ENCODE results near the gene SLC20A1.

SLC20A1 gene

DNA sequence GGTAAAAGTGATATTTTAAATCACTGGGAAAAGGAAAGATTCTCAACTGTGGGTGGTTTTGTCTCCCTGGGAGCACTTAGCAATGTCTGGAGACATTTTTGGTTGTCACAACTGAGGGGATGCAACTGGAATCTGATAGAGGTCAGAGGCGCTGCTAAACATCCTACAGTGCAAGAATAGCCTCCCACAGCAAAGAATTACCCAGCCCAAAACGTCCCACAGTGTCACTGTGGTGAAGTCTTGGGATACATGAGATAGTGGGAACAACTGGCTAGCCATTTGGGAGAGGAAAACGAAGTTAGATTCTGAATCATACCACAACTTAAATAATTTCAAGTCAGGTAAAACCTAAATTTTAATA, 38.7 kb downstream of the SLC20A1 start:
- H3K4me3 ChIP-seq (ENCODE audit: extremely low read depth, insufficient read depth, low read length, poor library complexity, severe bottlenecking): no peak overlapping the region
- H3K4me1 ChIP-seq (ENCODE audit: control insufficient read depth, insufficient read depth, low read length, poor library complexity, severe bottlenecking): peaks cover 24% of the 10 kb centered on the region
- no CpG with 5 or more reads among the region's 3 CpGs for WGBS, 2 experiments (ENCODE audit: insufficient coverage in 2 of 2)
- no peak overlapping the region for H3K27ac ChIP-seq (ENCODE audit: low read depth, low read length, severe bottlenecking)
- H3K9me3 ChIP-seq (ENCODE audit: control insufficient read depth, low read length): no peaks in the 10 kb centered on the region
- H3K36me3 ChIP-seq (ENCODE audit: control insufficient read depth, insufficient read depth, low read length): no peaks in the 10 kb centered on the region

DNA sequence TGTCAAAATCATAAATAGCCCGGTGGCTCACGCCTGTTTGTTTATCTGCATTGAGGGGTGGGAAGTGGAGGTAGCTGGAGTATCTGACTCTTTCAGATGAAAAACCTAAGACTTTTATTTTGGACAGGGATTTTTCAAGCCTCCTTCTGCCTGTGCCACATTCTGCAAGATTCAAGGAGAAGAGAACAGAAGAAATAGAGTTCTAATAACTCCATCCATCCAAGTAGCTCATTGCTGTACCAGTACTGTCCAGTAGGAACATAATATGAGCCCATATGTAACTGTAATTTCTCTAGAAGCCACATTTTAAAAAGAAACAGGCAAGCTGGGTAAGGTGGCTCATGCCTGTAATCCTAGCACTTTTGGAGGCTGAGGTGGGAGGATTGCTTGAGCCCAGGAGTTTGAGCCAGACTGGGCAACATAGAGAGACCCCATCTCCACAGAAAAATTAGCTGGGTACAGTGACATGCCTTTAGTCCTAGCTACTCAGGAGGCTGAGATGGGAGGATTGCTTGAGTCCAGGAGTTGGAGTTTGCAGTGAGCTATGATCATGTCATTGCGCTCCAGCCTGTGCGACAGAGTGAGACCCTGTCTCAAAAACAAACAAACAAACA, 39.6 kb downstream of the SLC20A1 start:
- Histone ChIP-seq H3K4me1 (ENCODE audit: control insufficient read depth, insufficient read depth, low read length, poor library complexity, severe bottlenecking) (peaks cover 21% of the 10 kb centered on the region), H3K36me3 (ENCODE audit: control insufficient read depth, insufficient read depth, low read length) (no peaks in the 10 kb centered on the region), H3K27ac (ENCODE audit: low read depth, low read length, severe bottlenecking) (no peak overlapping the region), H3K9me3 (ENCODE audit: control insufficient read depth, low read length) (no peaks in the 10 kb centered on the region), H3K4me3 (ENCODE audit: extremely low read depth, insufficient read depth, low read length, poor library complexity, severe bottlenecking) (no peak overlapping the region)
- WGBS, 2 experiments (ENCODE audit: insufficient coverage in 2 of 2): 100% methylated on average over 2 of the region's 4 CpGs

DNA sequence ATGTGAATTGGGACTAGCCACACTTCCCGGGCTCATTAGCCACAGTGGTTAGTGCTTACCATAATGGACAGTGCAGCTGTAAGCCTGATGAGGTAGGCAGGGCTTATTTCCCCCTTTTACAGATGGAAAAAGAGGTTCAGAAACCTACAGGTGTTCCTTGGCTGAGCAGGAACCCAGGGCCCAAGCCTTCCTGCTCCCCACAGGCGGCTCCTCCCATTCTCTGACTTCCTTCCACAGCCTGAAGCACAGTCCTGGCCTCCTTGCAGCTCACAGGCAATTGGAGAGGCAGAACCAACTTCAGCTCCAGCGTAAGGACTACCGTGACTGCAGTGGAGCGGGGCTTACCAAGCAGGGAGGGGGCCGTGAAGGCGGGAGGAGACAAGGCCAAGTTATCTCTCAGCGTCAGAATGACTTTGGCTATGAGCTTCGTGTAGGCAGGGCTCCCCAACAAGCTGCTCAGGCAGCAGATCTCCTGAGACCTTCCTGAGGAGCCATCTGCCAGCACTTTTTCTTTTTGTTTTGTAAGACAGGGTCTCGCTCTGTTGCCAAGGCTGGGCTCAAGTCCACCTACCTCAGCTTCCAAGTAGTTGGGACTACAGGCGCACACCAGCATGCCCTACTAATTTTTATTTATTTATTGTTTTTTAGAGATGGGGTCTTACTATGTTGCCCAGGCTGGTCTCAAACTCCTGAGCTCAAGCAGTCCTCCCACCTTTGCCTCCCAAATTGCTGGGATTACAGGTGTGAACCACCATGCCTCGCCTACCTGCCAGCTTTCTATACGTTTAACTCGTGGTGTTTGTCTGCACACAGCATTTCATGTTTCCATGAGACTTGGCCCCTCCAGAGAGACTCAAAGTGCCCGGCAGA, 40.8 kb downstream of the SLC20A1 start:
- 92 to 93% methylated on average over 12 to 13 of the region's 15 CpGs for WGBS, 2 experiments (ENCODE audit: insufficient coverage in 2 of 2)
- H3K9me3 ChIP-seq (ENCODE audit: control insufficient read depth, low read length): no peaks in the 10 kb centered on the region
- H3K4me3 ChIP-seq (ENCODE audit: extremely low read depth, insufficient read depth, low read length, poor library complexity, severe bottlenecking): no peak overlapping the region
- no peak overlapping the region for H3K27ac ChIP-seq (ENCODE audit: low read depth, low read length, severe bottlenecking)
- H3K36me3 ChIP-seq (ENCODE audit: control insufficient read depth, insufficient read depth, low read length): no peaks in the 10 kb centered on the region
- peaks cover 21% of the 10 kb centered on the region for H3K4me1 ChIP-seq (ENCODE audit: control insufficient read depth, insufficient read depth, low read length, poor library complexity, severe bottlenecking)

DNA sequence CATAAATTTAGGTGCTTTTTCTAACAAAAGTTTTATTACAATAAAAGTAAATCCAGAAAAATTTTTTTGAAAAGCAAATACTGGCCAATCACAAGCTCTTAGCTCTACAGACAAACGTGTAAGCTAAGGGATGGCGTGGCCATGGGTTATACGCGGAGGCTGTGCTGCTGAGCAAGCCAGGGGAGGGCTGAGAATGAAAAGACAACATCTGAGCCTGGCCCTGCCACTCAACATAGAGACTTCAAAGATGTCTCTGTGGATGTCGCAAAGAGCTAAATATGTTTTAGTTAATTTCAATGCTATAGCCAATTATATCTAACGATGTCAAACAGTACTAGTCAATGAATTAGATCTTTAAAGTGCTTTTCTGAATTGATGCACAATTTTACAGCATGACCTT, 41.8 kb downstream of the SLC20A1 start:
- 91 to 94% methylated on average over 4 to 5 of the region's 6 CpGs for WGBS, 2 experiments (ENCODE audit: insufficient coverage in 2 of 2)
- Histone ChIP-seq H3K4me3 (ENCODE audit: extremely low read depth, insufficient read depth, low read length, poor library complexity, severe bottlenecking) (no peak overlapping the region), H3K36me3 (ENCODE audit: control insufficient read depth, insufficient read depth, low read length) (no peaks in the 10 kb centered on the region), H3K9me3 (ENCODE audit: control insufficient read depth, low read length) (no peaks in the 10 kb centered on the region), H3K4me1 (ENCODE audit: control insufficient read depth, insufficient read depth, low read length, poor library complexity, severe bottlenecking) (peaks cover 29% of the 10 kb centered on the region), H3K27ac (ENCODE audit: low read depth, low read length, severe bottlenecking) (no peak overlapping the region)

DNA sequence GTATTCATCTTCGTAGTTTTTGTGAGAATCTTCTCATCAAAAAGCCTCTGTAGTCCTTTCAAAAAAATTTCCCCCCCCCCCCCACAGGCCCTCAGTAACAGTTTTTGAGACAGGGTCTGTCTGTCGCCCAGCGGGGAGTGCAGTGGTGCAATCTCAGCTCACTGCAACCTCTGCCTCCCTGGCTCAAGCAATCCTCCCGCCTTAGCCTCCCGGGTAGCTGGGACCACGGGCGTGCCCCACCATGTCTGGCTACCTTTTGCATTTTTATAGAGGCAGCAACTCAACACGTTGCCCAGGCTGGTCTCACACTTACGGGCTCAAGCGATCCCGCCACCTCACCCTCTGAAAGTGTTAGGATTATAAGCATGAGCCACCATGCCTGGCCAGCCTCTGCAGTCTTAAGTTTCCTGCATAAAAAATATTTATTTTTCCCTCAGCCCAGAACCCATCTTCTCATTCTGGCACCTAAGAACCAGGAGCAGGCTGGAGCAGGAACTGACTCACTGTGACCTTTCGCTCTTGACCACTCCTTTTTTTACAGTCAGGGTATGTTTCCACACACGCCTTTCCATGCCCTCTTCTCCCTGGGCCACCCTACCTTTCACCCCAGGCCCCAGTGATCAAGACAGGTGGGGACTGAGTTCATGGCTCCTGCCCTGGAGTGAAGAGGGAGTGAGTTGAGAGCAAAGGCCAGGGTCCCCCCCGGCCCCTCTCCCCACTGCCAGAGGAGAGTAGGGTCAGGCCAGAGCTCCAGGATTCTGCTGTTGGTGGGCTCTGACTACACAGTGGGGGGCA, 42.5 kb downstream of the SLC20A1 start:
- H3K36me3 ChIP-seq (ENCODE audit: control insufficient read depth, insufficient read depth, low read length): no peaks in the 10 kb centered on the region
- H3K9me3 ChIP-seq (ENCODE audit: control insufficient read depth, low read length): no peaks in the 10 kb centered on the region
- peaks cover 36% of the 10 kb centered on the region for H3K4me1 ChIP-seq (ENCODE audit: control insufficient read depth, insufficient read depth, low read length, poor library complexity, severe bottlenecking)
- H3K27ac ChIP-seq (ENCODE audit: low read depth, low read length, severe bottlenecking): no peak overlapping the region
- WGBS, 2 experiments (ENCODE audit: insufficient coverage in 2 of 2): 94 to 97% methylated on average over 12 of the region's 14 CpGs
- no peak overlapping the region for H3K4me3 ChIP-seq (ENCODE audit: extremely low read depth, insufficient read depth, low read length, poor library complexity, severe bottlenecking)

DNA sequence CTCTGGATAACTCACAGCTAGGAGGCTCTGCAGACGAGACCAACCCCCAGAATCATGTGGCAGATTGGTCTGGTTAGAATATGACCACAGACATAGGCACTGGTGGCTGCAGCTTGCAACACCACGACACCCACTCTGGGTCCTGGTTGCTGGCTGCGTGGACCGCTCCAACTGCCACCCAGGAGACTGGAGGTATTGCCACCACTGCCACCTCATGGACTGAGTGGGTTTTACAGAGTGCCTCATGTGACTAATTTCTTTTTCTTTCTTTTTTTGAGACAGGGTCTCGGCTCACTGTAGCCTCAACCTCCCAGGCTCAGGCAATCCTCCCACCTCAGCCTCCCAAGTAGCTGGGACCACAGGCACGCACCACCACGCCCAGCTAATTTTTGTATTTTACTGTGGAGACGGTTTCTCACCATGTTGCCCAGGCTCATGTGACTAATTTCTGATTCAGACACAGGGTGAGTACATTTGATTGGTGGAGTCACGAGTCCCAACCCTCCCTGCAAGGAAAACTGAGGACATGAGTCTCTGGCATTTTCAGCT, 45.2 kb downstream of the SLC20A1 start:
- no peak overlapping the region for H3K4me3 ChIP-seq (ENCODE audit: extremely low read depth, insufficient read depth, low read length, poor library complexity, severe bottlenecking)
- no peaks in the 10 kb centered on the region for H3K36me3 ChIP-seq (ENCODE audit: control insufficient read depth, insufficient read depth, low read length)
- WGBS, 2 experiments (ENCODE audit: insufficient coverage in 2 of 2): 78% methylated on average over 8 to 9 of the region's 9 CpGs
- peaks cover 25% of the 10 kb centered on the region for H3K4me1 ChIP-seq (ENCODE audit: control insufficient read depth, insufficient read depth, low read length, poor library complexity, severe bottlenecking)
- no peak overlapping the region for H3K27ac ChIP-seq (ENCODE audit: low read depth, low read length, severe bottlenecking)
- no peaks in the 10 kb centered on the region for H3K9me3 ChIP-seq (ENCODE audit: control insufficient read depth, low read length)

DNA sequence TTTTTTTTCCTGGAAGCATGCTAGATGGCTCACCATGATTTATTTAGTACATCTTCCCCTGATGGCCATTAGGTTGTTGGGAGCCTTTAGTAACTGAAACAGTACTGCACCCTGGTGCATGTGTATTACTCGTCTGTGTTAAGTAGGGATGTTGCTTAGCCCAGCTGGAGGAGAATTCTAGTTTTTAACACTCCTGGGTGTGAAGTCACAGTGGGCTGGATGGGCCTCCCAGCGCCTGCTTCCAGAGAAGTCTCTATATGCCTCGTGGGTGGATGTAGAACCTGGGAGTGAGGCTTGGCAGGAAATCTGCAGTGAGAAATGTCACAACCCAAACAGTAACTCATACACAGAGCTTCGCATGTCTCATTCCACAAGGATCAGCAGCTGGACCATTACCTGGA, 46.1 kb downstream of the SLC20A1 start:
- H3K27ac ChIP-seq (ENCODE audit: low read depth, low read length, severe bottlenecking): no peak overlapping the region
- H3K9me3 ChIP-seq (ENCODE audit: control insufficient read depth, low read length): no peaks in the 10 kb centered on the region
- H3K4me1 ChIP-seq (ENCODE audit: control insufficient read depth, insufficient read depth, low read length, poor library complexity, severe bottlenecking): peaks cover 25% of the 10 kb centered on the region
- WGBS, 2 experiments (ENCODE audit: insufficient coverage in 2 of 2): 82 to 90% methylated on average over 2 to 3 of the region's 4 CpGs
- H3K4me3 ChIP-seq (ENCODE audit: extremely low read depth, insufficient read depth, low read length, poor library complexity, severe bottlenecking): no peak overlapping the region
- no peaks in the 10 kb centered on the region for H3K36me3 ChIP-seq (ENCODE audit: control insufficient read depth, insufficient read depth, low read length)

DNA sequence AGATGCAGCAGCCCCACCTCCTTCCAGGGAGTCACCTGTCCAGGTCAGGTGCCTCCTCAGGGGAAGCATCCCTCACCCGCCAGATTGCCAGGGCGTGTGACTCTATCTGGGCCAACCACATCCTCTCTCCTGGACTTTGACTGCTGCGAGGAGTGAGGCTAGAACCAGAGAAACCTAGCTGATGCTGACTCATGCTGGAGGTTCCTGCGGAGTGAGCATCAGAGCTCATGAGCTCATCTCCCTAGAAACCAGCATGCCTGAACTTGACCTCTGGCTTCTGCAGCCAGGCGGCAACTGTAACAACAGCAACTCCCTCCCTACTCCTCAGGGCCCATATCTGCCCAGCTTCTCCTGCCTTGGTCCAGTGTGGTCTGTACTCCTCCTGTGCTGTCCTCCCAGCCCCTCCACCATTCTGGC, 46.8 kb downstream of the SLC20A1 start:
- peak overlapping the region; percentile 26 for H3K27ac ChIP-seq (ENCODE audit: low read depth, low read length, severe bottlenecking)
- no peaks in the 10 kb centered on the region for H3K9me3 ChIP-seq (ENCODE audit: control insufficient read depth, low read length)
- H3K4me1 ChIP-seq (ENCODE audit: control insufficient read depth, insufficient read depth, low read length, poor library complexity, severe bottlenecking): peaks cover 23% of the 10 kb centered on the region
- 40 to 60% methylated on average over 3 to 5 of the region's 5 CpGs for WGBS, 2 experiments (ENCODE audit: insufficient coverage in 2 of 2)
- no peak overlapping the region for H3K4me3 ChIP-seq (ENCODE audit: extremely low read depth, insufficient read depth, low read length, poor library complexity, severe bottlenecking)
- no peaks in the 10 kb centered on the region for H3K36me3 ChIP-seq (ENCODE audit: control insufficient read depth, insufficient read depth, low read length)

DNA sequence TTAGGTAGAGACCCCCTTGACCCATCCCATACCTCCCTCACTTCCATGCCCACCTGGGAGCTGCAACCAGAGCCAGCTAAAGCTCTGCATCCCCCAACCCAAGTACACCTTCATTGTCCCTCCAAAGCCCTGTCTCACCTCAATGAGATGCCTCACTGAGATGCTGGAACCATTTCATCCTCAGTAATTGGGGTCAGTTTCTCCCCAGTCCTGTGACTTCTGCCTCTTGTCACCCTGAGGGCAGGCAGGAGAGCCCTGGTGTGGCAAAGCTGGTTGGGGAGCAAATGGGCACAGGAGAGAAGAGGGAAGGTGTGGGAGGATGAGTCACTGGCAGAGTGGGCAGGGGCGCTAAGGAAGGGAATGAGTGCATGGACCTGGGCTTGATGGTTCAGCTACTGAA, 47.2 kb downstream of the SLC20A1 start:
- Histone ChIP-seq H3K27ac (ENCODE audit: low read depth, low read length, severe bottlenecking) (peak overlapping the region; percentile 26), H3K4me1 (ENCODE audit: control insufficient read depth, insufficient read depth, low read length, poor library complexity, severe bottlenecking) (peaks cover 20% of the 10 kb centered on the region), H3K36me3 (ENCODE audit: control insufficient read depth, insufficient read depth, low read length) (no peaks in the 10 kb centered on the region), H3K9me3 (ENCODE audit: control insufficient read depth, low read length) (no peaks in the 10 kb centered on the region), H3K4me3 (ENCODE audit: extremely low read depth, insufficient read depth, low read length, poor library complexity, severe bottlenecking) (no peak overlapping the region)
- WGBS, 2 experiments (ENCODE audit: insufficient coverage in 2 of 2): 100% methylated on average over 1 of the region's 1 CpG

DNA sequence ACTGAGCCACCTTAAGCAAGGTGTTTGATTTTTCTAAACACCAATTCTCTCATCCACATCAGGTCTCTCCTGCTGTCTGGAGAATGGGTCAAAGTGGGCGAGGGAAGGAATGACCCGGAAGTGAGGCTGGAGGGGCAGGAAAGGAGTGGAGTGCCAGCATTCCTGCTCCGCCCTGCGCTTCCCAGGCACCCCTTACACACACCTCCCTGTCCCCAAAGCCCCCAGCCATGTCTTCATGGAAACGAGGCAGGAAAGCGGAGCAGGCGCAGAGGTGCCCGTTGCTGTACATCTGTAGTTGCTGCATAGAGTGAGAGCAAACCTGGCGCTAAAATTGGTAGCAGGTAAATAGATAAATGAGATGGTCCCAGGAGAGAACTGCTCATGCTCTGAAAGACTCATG, 47.9 kb downstream of the SLC20A1 start:
- H3K4me3 ChIP-seq (ENCODE audit: extremely low read depth, insufficient read depth, low read length, poor library complexity, severe bottlenecking): no peak overlapping the region
- H3K4me1 ChIP-seq (ENCODE audit: control insufficient read depth, insufficient read depth, low read length, poor library complexity, severe bottlenecking): peaks cover 14% of the 10 kb centered on the region
- no peak overlapping the region for H3K27ac ChIP-seq (ENCODE audit: low read depth, low read length, severe bottlenecking)
- no peaks in the 10 kb centered on the region for H3K9me3 ChIP-seq (ENCODE audit: control insufficient read depth, low read length)
- no peaks in the 10 kb centered on the region for H3K36me3 ChIP-seq (ENCODE audit: control insufficient read depth, insufficient read depth, low read length)
- WGBS, 2 experiments (ENCODE audit: insufficient coverage in 2 of 2): 90 to 94% methylated on average over 4 to 5 of the region's 9 CpGs

Measured in mesodermal cell (in vitro differentiated cells).